ENCODE results near the gene CACNB4. TPM values are rescaled to one million over a fixed set of nuclear protein-coding genes. Genes with fewer than 3 reads are reported as not detected.
A peak's percentile ranks its signal among the peaks of the same experiment; 100 is the strongest.

Gene CACNB4
- total and polyA plus RNA-seq, 9 of the 15 experiments (the other 6 are each of a cell fraction or from before 2014, with no cell fraction given) = 0.01 to 0.20 (median 0.04) TPM; not detected in 1

- TF ChIP-seq E2F5 (CRISPR knock-in tag; IDR thresholded peaks at IDR 0.05) (no peak), ID3 (CRISPR knock-in tag; IDR thresholded peaks at IDR 0.05) (no peak), ID3 (tag; IDR thresholded peaks at IDR 0.05) (no peak), MTA3 (IDR thresholded peaks at IDR 0.05; ENCODE audit: borderline replicate concordance) (peak; percentile 43; the same call in 1 of the 2 replicates), RFX5 (IDR thresholded peaks at IDR 0.05; ENCODE audit: low read depth, low read length) (no peak), PREB (CRISPR knock-in tag; IDR thresholded peaks at IDR 0.05) (no peak), CXXC5 (CRISPR knock-in tag; IDR thresholded peaks at IDR 0.05) (peak; percentile 84), NBN (IDR thresholded peaks at IDR 0.05; ENCODE audit: low read depth) (peak; percentile 63), MXI1 (IDR thresholded peaks at IDR 0.05; ENCODE audit: low read depth, low read length) (peak; percentile 52; the same call in 1 of the 2 replicates), ZNF764 (CRISPR knock-in tag; IDR thresholded peaks at IDR 0.05; ENCODE audit: low read depth) (no peak), POLR2AphosphoS2 (IDR thresholded peaks at IDR 0.05; ENCODE audit: low read length) (no peak), LEF1 (IDR thresholded peaks at IDR 0.05) (peak; percentile 93), TSC22D4 (tag; IDR thresholded peaks at IDR 0.05) (no peak), LARP7 (IDR thresholded peaks at IDR 0.05) (no peak), ZNF324 (CRISPR knock-in tag; IDR thresholded peaks at IDR 0.05) (no peak), HDAC6 (IDR thresholded peaks at IDR 0.05; ENCODE audit: low read depth, low read length) (no peak), C11orf30 (IDR thresholded peaks at IDR 0.05; ENCODE audit: low read depth) (no peak), MCM2 (IDR thresholded peaks at IDR 0.05; ENCODE audit: low read depth) (no peak), STAT5A (IDR thresholded peaks at IDR 0.05; ENCODE audit: borderline replicate concordance, low read length) (peak; percentile 93), SMAD4 (CRISPR knock-in tag; conservative IDR thresholded peaks at IDR 0.05) (peak; percentile 84), RBM39 (optimal IDR thresholded peaks at IDR 0.05; ENCODE audit: low read depth, low read length) (no peak), ATF3 (IDR thresholded peaks at IDR 0.05) (peak; percentile 85), ATF3 (CRISPR knock-in tag; conservative IDR thresholded peaks at IDR 0.05) (no peak), DMBX1 (CRISPR knock-in tag; IDR thresholded peaks at IDR 0.05; ENCODE audit: borderline replicate concordance) (peak; percentile 81), NFIC (IDR thresholded peaks at IDR 0.05) (peak; percentile 75), ZFP30 (CRISPR knock-in tag; IDR thresholded peaks at IDR 0.05; ENCODE audit: borderline replicate concordance) (no peak), ZNF449 (CRISPR knock-in tag; IDR thresholded peaks at IDR 0.05) (no peak), TAL1 (IDR thresholded peaks at IDR 0.05) (peak; percentile 93), ZBTB17 (CRISPR knock-in tag; IDR thresholded peaks at IDR 0.05) (peak; percentile 46; the same call in 1 of the 2 replicates)
Observed at GRCh38 chr2:151799886-151800292, 299.0 kb downstream of the CACNB4 start (continued).

Data from K562 (cell line).